Astrocyte (in vitro differentiated cells and primary cell): Measurements from ENCODE around the gene ZBTB7B. TPM values are rescaled to one million over a fixed set of nuclear protein-coding genes. Genes with fewer than 3 reads are reported as not detected.

Source experiments
- DNase-seq: peaks from one replicate; pipeline ENCODE4 v3.0.0-alpha.2; 2010; ENCODE audit warnings: low read depth
- FAIRE-seq: peaks from 2 replicates; lab custom pipeline; 2011; peaks lifted over from hg19 to GRCh38; lab: Jason Lieb, UNC
- H2AFZ ChIP-seq: 2 replicates; pipeline ENCODE4 v1.6.0; 2012; ENCODE audit warnings: low read depth, low read length, inconsistent platforms
- H3K27ac ChIP-seq: 2 replicates; pipeline ENCODE4 v1.5.1; 2011; ENCODE audit warnings: low read depth, low read length, inconsistent platforms
- H3K27me3 ChIP-seq: 2 replicates; pipeline ENCODE4 v1.6.0; 2011; ENCODE audit warnings: low read length, inconsistent platforms; ENCODE audit not compliant: insufficient read depth
- H3K36me3 ChIP-seq: 2 replicates; pipeline ENCODE4 v1.5.1; 2011; ENCODE audit warnings: low read length, inconsistent platforms; ENCODE audit not compliant: insufficient read depth
- H3K4me1 ChIP-seq: 2 replicates; pipeline ENCODE4 v1.5.1; 2011; ENCODE audit warnings: low read length, inconsistent platforms; ENCODE audit not compliant: insufficient read depth
- H3K4me2 ChIP-seq: 2 replicates; pipeline ENCODE4 v1.6.0; 2012; ENCODE audit warnings: low read length, inconsistent platforms
- H3K4me3 ChIP-seq: 2 replicates; pipeline ENCODE4 v1.5.1; 2011; ENCODE audit warnings: low read depth, mild to moderate bottlenecking, low read length, inconsistent platforms; ENCODE audit not compliant: insufficient read depth
- H3K79me2 ChIP-seq: 2 replicates; pipeline ENCODE4 v1.6.0; 2012; ENCODE audit warnings: mild to moderate bottlenecking, low read length, inconsistent platforms; ENCODE audit not compliant: insufficient read depth
- H3K9ac ChIP-seq: 2 replicates; pipeline ENCODE4 v1.6.0; 2012; ENCODE audit warnings: mild to moderate bottlenecking, low read length, inconsistent platforms
- H3K9me3 ChIP-seq: 2 replicates; pipeline ENCODE4 v1.5.1; 2012; ENCODE audit warnings: low read depth, mild to moderate bottlenecking, low read length, inconsistent platforms; ENCODE audit not compliant: insufficient read depth
- H4K20me1 ChIP-seq: 2 replicates; pipeline ENCODE4 v1.6.0; 2012; ENCODE audit warnings: low read length, inconsistent platforms; ENCODE audit not compliant: insufficient read depth
- H3K27ac Mint-ChIP-seq: one replicate; pipeline ENCODE4 v1.8.0; 2021; ENCODE audit warnings: mild to moderate bottlenecking, mixed read lengths; ENCODE audit not compliant: unreplicated experiment
- H3K27me3 Mint-ChIP-seq: one replicate; pipeline ENCODE4 v1.8.0; 2021; ENCODE audit warnings: low read depth, mixed read lengths; ENCODE audit not compliant: unreplicated experiment
- H3K36me3 Mint-ChIP-seq: one replicate; pipeline ENCODE4 v1.8.0; 2021; ENCODE audit warnings: low read depth, mixed read lengths; ENCODE audit not compliant: unreplicated experiment
- H3K4me1 Mint-ChIP-seq: one replicate; pipeline ENCODE4 v1.8.0; 2021; ENCODE audit warnings: low read depth, mixed read lengths; ENCODE audit not compliant: unreplicated experiment
- H3K4me3 Mint-ChIP-seq: one replicate; pipeline ENCODE4 v1.8.0; 2021; ENCODE audit warnings: mild to moderate bottlenecking, moderate library complexity, mixed read lengths; ENCODE audit not compliant: unreplicated experiment
- H3K9me3 Mint-ChIP-seq: one replicate; pipeline ENCODE4 v1.8.0; 2021; ENCODE audit warnings: mild to moderate bottlenecking, mixed read lengths; ENCODE audit not compliant: unreplicated experiment
- EZH2 ChIP-seq: IDR thresholded peaks from 2 replicates; pipeline ENCODE4 v1.6.1; 2012; ENCODE audit warnings: mild to moderate bottlenecking, low read length, inconsistent platforms; ENCODE audit not compliant: insufficient read depth
- total RNA-seq: library from RNA; stranded (reverse); gene quantifications from 2 replicates; pipeline ENCODE4 v1.2.1, GENCODE V29; 2021
- TF ChIP-seq, protein P1 (sequence below): IDR thresholded peaks from 2 replicates; pipeline ENCODE4 v1.5.1; 2011; ENCODE audit warnings: low read depth, mild to moderate bottlenecking, inconsistent platforms, low read length, moderate library complexity; ENCODE audit not compliant: insufficient read depth

Gene ZBTB7B
- total RNA-seq, 1 donor from 2014 or later, result 46.1 TPM

DNA sequence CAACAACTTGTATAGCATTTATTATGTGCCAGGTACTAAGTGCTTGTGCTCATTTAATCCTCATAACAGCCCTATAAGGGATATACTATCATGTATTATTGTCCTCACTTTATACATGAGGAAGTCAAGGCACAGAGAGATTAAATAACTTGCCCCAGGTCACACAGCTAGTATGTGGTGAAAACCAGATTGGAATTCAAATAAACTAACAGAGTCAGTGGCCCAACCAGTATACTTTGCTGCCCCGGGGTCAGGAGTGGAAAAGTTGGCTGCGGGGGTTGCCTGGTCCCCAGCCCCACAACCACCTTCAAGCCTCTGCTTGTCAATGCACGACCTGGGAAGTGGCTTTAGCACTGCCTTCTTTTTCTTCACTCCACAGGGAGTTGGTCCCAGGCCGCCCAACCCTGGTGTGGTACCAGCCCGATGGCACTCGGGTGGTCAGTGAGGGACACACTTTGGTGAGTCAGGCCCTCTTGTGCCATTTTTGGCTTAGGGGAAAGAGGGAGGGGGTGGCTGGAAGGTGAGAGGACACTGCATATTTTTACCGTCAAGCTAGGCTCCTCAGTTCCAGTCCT, 51.0 kb downstream of the ZBTB7B start:
- DNase-seq, result no peak
- no peak for TF ChIP-seq EZH2
- TF ChIP-seq, protein P1, sequence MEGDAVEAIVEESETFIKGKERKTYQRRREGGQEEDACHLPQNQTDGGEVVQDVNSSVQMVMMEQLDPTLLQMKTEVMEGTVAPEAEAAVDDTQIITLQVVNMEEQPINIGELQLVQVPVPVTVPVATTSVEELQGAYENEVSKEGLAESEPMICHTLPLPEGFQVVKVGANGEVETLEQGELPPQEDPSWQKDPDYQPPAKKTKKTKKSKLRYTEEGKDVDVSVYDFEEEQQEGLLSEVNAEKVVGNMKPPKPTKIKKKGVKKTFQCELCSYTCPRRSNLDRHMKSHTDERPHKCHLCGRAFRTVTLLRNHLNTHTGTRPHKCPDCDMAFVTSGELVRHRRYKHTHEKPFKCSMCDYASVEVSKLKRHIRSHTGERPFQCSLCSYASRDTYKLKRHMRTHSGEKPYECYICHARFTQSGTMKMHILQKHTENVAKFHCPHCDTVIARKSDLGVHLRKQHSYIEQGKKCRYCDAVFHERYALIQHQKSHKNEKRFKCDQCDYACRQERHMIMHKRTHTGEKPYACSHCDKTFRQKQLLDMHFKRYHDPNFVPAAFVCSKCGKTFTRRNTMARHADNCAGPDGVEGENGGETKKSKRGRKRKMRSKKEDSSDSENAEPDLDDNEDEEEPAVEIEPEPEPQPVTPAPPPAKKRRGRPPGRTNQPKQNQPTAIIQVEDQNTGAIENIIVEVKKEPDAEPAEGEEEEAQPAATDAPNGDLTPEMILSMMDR, result no peak
- no peak overlapping the region for H3K27ac Mint-ChIP-seq
- peaks cover 11% of the 10 kb centered on the region for H3K36me3 Mint-ChIP-seq
- H2AFZ ChIP-seq, result no peak overlapping the region
- H3K4me1 Mint-ChIP-seq, result peaks cover 20% of the 10 kb centered on the region
- FAIRE-seq, result no peak
- H3K79me2 ChIP-seq, result no peaks in the 10 kb centered on the region
- H3K36me3 ChIP-seq, result peaks cover 4% of the 10 kb centered on the region
- H3K9me3 Mint-ChIP-seq, result no peaks in the 10 kb centered on the region
- H3K4me3 Mint-ChIP-seq, result no peak overlapping the region
- no peak overlapping the region for H3K4me2 ChIP-seq
- H4K20me1 ChIP-seq, result peaks cover 6% of the 10 kb centered on the region
- no peaks in the 10 kb centered on the region for H3K27me3 Mint-ChIP-seq
- H3K27ac ChIP-seq, result no peak overlapping the region
- H3K9me3 ChIP-seq, result no peaks in the 10 kb centered on the region
- no peak overlapping the region for H3K4me3 ChIP-seq
- no peak overlapping the region for H3K9ac ChIP-seq
- no peaks in the 10 kb centered on the region for H3K27me3 ChIP-seq
- H3K4me1 ChIP-seq, result peaks cover 22% of the 10 kb centered on the region

DNA sequence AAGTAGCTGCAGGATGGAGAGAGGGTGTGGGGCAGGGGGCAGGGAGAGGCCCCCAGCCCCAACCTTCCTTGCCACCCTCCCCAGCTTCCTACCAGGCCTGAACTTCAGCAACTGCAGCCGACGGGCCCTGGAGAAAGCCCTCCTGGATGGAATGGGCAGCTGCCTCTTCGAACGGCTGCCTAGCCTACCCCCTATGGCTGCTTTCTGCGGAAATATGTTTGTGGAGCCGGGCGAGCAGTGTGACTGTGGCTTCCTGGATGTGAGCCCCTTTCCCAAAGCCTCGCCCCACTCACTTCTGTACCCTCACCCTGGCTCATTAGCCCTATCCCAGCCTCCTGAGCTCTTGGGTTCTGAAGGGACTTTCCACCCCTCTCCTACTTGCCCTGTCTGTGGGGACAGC, 54.5 kb downstream of the ZBTB7B start:
- peaks cover 4% of the 10 kb centered on the region for H3K36me3 ChIP-seq
- no peak for FAIRE-seq
- no peak for TF ChIP-seq EZH2
- TF ChIP-seq, protein P1, result no peak
- H3K4me1 ChIP-seq, result peaks cover 12% of the 10 kb centered on the region
- H2AFZ ChIP-seq, result no peak overlapping the region
- no peak overlapping the region for H3K9ac ChIP-seq
- no peaks in the 10 kb centered on the region for H3K79me2 ChIP-seq
- H3K27me3 Mint-ChIP-seq, result no peaks in the 10 kb centered on the region
- no peak overlapping the region for H3K27ac Mint-ChIP-seq
- H3K9me3 Mint-ChIP-seq, result no peaks in the 10 kb centered on the region
- H3K4me3 Mint-ChIP-seq, result no peak overlapping the region
- H3K4me2 ChIP-seq, result no peak overlapping the region
- no peaks in the 10 kb centered on the region for H3K9me3 ChIP-seq
- H3K4me3 ChIP-seq, result no peak overlapping the region
- H3K4me1 Mint-ChIP-seq, result peaks cover 10% of the 10 kb centered on the region
- no peak overlapping the region for H3K27ac ChIP-seq
- peaks cover 23% of the 10 kb centered on the region for H4K20me1 ChIP-seq
- peaks cover 13% of the 10 kb centered on the region for H3K36me3 Mint-ChIP-seq
- DNase-seq, result no peak
- no peaks in the 10 kb centered on the region for H3K27me3 ChIP-seq

DNA sequence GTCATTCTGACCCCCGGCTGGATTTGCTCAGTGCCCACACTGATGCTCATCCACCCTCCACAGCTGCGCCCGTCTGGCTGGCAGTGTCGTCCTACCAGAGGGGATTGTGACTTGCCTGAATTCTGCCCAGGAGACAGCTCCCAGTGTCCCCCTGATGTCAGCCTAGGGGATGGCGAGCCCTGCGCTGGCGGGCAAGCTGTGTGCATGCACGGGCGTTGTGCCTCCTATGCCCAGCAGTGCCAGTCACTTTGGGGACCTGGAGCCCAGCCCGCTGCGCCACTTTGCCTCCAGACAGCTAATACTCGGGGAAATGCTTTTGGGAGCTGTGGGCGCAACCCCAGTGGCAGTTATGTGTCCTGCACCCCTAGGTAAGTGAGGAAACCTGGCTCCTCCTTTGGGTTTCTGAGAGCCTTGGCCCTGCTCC, 55.2 kb downstream of the ZBTB7B start:
- no peak for TF ChIP-seq EZH2
- TF ChIP-seq, protein P1, result peak; percentile 14
- Histone ChIP-seq H3K4me2 (no peak overlapping the region), H3K4me3 (no peak overlapping the region), H3K36me3 (peaks cover 4% of the 10 kb centered on the region), H3K4me1 (peaks cover 6% of the 10 kb centered on the region), H2AFZ (no peak overlapping the region), H3K27me3 (no peaks in the 10 kb centered on the region), H3K79me2 (no peaks in the 10 kb centered on the region), H3K27ac (no peak overlapping the region), H4K20me1 (peaks cover 26% of the 10 kb centered on the region), H3K9ac (no peak overlapping the region), H3K9me3 (no peaks in the 10 kb centered on the region)
- Mint-ChIP-seq H3K36me3 (peaks cover 13% of the 10 kb centered on the region), H3K9me3 (no peaks in the 10 kb centered on the region), H3K27me3 (no peaks in the 10 kb centered on the region), H3K27ac (no peak overlapping the region), H3K4me1 (peaks cover 9% of the 10 kb centered on the region), H3K4me3 (no peak overlapping the region)
- FAIRE-seq, result no peak
- no peak for DNase-seq
